Measurements from ENCODE around the gene GALE. TPM values are rescaled to one million over a fixed set of nuclear protein-coding genes. Genes with fewer than 3 reads are reported as not detected.

Gene GALE
- total RNA-seq, 1 experiment from 2014 or later, result 42.7 TPM

DNA sequence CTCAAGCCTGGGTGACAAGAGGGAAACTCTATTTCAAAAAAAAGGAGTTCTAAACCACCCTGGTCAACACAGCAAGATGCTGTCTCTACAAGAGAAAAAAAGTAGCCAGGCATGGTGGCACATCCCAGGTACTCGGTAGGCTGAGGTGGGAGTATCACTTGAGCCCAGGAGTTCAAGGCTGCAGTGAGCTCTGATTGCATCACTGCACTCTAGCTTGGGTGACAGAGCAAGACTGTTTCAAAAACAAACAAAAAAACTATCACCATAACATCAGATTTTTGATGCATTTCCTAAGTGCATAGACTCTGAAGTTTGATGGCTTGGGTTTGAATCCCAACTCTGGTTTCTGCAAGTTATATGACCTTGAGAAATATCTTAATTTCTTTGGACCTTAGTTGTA is 47.6 kb downstream of the GALE start:
- CTCF ChIA-PET, result no interaction called here
- TF ChIP-seq, protein P1, sequence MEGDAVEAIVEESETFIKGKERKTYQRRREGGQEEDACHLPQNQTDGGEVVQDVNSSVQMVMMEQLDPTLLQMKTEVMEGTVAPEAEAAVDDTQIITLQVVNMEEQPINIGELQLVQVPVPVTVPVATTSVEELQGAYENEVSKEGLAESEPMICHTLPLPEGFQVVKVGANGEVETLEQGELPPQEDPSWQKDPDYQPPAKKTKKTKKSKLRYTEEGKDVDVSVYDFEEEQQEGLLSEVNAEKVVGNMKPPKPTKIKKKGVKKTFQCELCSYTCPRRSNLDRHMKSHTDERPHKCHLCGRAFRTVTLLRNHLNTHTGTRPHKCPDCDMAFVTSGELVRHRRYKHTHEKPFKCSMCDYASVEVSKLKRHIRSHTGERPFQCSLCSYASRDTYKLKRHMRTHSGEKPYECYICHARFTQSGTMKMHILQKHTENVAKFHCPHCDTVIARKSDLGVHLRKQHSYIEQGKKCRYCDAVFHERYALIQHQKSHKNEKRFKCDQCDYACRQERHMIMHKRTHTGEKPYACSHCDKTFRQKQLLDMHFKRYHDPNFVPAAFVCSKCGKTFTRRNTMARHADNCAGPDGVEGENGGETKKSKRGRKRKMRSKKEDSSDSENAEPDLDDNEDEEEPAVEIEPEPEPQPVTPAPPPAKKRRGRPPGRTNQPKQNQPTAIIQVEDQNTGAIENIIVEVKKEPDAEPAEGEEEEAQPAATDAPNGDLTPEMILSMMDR (conservative IDR thresholded peaks at IDR 0.05; ENCODE audit: low read depth, low read length), result no peak
- TF ChIP-seq EZH2 (IDR thresholded peaks at IDR 0.05; ENCODE audit: borderline replicate concordance, low read depth, low read length, poor library complexity, severe bottlenecking), result no peak
- H3K9me3 ChIP-seq (ENCODE audit: low read depth, low read length, poor library complexity, severe bottlenecking), result no peaks in the 10 kb centered on the region
- H3K36me3 ChIP-seq (ENCODE audit: insufficient read depth, low read length, poor library complexity, severe bottlenecking), result peaks cover 83% of the 10 kb centered on the region
- no peaks in the 10 kb centered on the region for H3K27me3 ChIP-seq (replicated peaks; ENCODE audit: insufficient read depth, low read depth, low read length, poor library complexity)
- H3K27ac ChIP-seq (ENCODE audit: low read depth, low read length, poor library complexity, severe bottlenecking), result no peak overlapping the region
- POLR2A ChIA-PET (ENCODE audit: low non-redundant PET), result no interaction called here
- intact Hi-C loops (cut with micrococcal nuclease; ENCODE audit: unreplicated experiment), result no loop called here
- BruUV-seq (replicated peaks), result no TSS peak
- no peaks in the 10 kb centered on the region for H3K4me1 ChIP-seq (ENCODE audit: insufficient read depth, low read length, poor library complexity, severe bottlenecking)
- H3K4me3 ChIP-seq (ENCODE audit: low read depth, low read length, poor library complexity, severe bottlenecking), result no peak overlapping the region
- DNase-seq (ENCODE audit: low spot score), result no peak

DNA sequence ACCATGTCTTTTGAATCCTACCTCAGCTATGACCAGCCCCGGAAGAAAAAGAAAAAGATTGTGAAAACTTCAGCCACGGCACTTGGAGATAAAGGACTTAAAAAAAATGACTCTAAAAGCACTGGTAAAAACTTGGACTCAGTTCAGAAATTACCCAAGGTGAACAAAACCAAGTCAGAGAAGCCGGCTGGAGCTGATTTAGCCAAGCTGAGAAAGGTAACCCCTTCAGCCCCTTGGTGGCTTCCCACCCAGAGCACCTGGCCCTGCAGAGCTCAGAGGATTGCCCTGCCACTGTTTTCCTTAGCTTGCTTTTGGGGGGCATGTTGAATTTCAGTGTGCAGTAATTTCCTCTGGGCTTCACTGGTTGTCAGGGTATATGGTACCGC is 48.7 kb downstream of the GALE start:
- ChIA-PET CTCF (no interaction called here), POLR2A (ENCODE audit: low non-redundant PET) (no interaction called here)
- no peaks in the 10 kb centered on the region for H3K9me3 ChIP-seq (ENCODE audit: low read depth, low read length, poor library complexity, severe bottlenecking)
- H3K27ac ChIP-seq (ENCODE audit: low read depth, low read length, poor library complexity, severe bottlenecking), result no peak overlapping the region
- H3K4me1 ChIP-seq (ENCODE audit: insufficient read depth, low read length, poor library complexity, severe bottlenecking), result no peaks in the 10 kb centered on the region
- no peak for DNase-seq (ENCODE audit: low spot score)
- peaks cover 72% of the 10 kb centered on the region for H3K36me3 ChIP-seq (ENCODE audit: insufficient read depth, low read length, poor library complexity, severe bottlenecking)
- no TSS peak for BruUV-seq (replicated peaks)
- no peaks in the 10 kb centered on the region for H3K27me3 ChIP-seq (replicated peaks; ENCODE audit: insufficient read depth, low read depth, low read length, poor library complexity)
- TF ChIP-seq, protein P1 (conservative IDR thresholded peaks at IDR 0.05; ENCODE audit: low read depth, low read length), result no peak
- TF ChIP-seq EZH2 (IDR thresholded peaks at IDR 0.05; ENCODE audit: borderline replicate concordance, low read depth, low read length, poor library complexity, severe bottlenecking), result no peak
- intact Hi-C loops (cut with micrococcal nuclease; ENCODE audit: unreplicated experiment), result loop anchor here (2.0 kb wide), 1 partner anchor 207 kb away; no protein-coding TSS in a partner anchor
- H3K4me3 ChIP-seq (ENCODE audit: low read depth, low read length, poor library complexity, severe bottlenecking), result no peak overlapping the region

DNA sequence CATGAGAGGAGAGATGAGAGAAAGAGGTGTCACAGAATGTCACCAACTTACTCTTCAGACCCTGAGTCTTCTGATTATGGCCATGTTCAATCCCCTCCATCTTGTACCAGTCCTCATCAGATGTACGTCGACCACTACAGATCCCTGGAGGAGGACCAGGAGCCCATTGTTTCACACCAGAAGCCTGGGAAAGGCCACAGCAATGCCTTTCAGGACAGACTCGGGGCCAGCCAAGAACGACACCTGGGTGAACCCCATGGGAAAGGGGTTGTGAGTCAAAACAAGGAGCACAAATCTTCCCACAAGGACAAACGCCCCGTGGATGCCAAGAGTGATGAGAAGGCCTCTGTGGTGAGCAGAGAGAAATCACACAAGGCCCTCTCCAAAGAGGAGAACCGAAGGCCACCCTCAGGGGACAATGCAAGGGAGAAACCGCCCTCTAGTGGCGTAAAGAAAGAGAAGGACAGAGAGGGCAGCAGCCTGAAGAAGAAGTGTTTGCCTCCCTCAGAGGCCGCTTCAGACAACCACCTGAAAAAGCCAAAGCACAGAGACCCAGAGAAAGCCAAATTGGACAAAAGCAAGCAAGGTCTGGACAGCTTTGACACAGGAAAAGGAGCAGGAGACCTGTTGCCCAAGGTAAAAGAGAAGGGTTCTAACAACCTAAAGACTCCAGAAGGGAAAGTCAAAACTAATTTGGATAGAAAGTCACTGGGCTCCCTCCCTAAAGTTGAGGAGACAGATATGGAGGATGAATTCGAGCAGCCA is 49.3 kb downstream of the GALE start:
- Histone ChIP-seq H3K4me3 (ENCODE audit: low read depth, low read length, poor library complexity, severe bottlenecking) (no peak overlapping the region), H3K27me3 (replicated peaks; ENCODE audit: insufficient read depth, low read depth, low read length, poor library complexity) (no peaks in the 10 kb centered on the region), H3K36me3 (ENCODE audit: insufficient read depth, low read length, poor library complexity, severe bottlenecking) (peaks cover 72% of the 10 kb centered on the region), H3K9me3 (ENCODE audit: low read depth, low read length, poor library complexity, severe bottlenecking) (no peaks in the 10 kb centered on the region), H3K4me1 (ENCODE audit: insufficient read depth, low read length, poor library complexity, severe bottlenecking) (no peaks in the 10 kb centered on the region), H3K27ac (ENCODE audit: low read depth, low read length, poor library complexity, severe bottlenecking) (no peak overlapping the region)
- DNase-seq (ENCODE audit: low spot score), result peak; percentile 77
- no peak for TF ChIP-seq EZH2 (IDR thresholded peaks at IDR 0.05; ENCODE audit: borderline replicate concordance, low read depth, low read length, poor library complexity, severe bottlenecking)
- TF ChIP-seq, protein P1 (conservative IDR thresholded peaks at IDR 0.05; ENCODE audit: low read depth, low read length), result peak; percentile 78
- CTCF ChIA-PET, result no interaction called here
- intact Hi-C loops (cut with micrococcal nuclease; ENCODE audit: unreplicated experiment), result loop anchor here (2.0 kb wide), 1 partner anchor 206 kb away; no protein-coding TSS in a partner anchor
- BruUV-seq (replicated peaks), result TSS peak; percentile 26
- POLR2A ChIA-PET (ENCODE audit: low non-redundant PET), result no interaction called here
